Panc1 (cell line): ENCODE measurements around the gene SLC1A2.

Source experiments
- SIN3A ChIP-seq: IDR thresholded peaks from 2 replicates; pipeline ENCODE4 v1.6.1; 2012; ENCODE audit warnings: low read depth, mild to moderate bottlenecking, low read length, moderate library complexity, borderline replicate concordance; ENCODE audit not compliant: insufficient read depth
- TF ChIP-seq, protein P1 (sequence below), 2 experiments: IDR thresholded peaks; 2 replicates each; pipeline ENCODE4 v1.6.1; 2011 to 2012; ENCODE audit warnings: low read depth in 2 of 2, control low read depth in 1 of 2, low read length in 1 of 2, mild to moderate bottlenecking in 1 of 2, moderate library complexity in 1 of 2; ENCODE audit not compliant: insufficient read depth in 1 of 2
- TF ChIP-seq, protein P2 (sequence below): fragments of 450-650 bp; IDR thresholded peaks from 2 replicates; pipeline ENCODE4 v1.5.1; 2017; ENCODE audit warnings: mild to moderate bottlenecking

DNA sequence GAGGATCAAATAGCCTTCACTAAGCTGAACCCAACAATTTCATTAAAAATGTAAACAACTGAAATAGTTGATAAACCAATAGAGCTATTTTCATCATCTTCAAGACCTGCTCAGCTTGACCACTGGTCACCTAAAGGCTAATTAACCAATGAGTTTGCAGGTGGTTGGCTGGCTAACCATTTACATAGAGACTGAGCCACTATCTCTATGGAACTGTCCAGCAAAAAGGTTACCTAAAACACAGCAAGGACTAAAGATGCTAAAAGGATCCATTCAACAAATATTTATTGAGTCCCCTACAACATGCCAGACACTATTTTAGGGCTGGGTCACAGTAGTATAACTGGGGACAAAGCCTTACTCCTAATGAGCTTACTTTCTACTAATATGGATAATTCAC lies 156.6 kb downstream of the SLC1A2 start:
- TF ChIP-seq, protein P1, sequence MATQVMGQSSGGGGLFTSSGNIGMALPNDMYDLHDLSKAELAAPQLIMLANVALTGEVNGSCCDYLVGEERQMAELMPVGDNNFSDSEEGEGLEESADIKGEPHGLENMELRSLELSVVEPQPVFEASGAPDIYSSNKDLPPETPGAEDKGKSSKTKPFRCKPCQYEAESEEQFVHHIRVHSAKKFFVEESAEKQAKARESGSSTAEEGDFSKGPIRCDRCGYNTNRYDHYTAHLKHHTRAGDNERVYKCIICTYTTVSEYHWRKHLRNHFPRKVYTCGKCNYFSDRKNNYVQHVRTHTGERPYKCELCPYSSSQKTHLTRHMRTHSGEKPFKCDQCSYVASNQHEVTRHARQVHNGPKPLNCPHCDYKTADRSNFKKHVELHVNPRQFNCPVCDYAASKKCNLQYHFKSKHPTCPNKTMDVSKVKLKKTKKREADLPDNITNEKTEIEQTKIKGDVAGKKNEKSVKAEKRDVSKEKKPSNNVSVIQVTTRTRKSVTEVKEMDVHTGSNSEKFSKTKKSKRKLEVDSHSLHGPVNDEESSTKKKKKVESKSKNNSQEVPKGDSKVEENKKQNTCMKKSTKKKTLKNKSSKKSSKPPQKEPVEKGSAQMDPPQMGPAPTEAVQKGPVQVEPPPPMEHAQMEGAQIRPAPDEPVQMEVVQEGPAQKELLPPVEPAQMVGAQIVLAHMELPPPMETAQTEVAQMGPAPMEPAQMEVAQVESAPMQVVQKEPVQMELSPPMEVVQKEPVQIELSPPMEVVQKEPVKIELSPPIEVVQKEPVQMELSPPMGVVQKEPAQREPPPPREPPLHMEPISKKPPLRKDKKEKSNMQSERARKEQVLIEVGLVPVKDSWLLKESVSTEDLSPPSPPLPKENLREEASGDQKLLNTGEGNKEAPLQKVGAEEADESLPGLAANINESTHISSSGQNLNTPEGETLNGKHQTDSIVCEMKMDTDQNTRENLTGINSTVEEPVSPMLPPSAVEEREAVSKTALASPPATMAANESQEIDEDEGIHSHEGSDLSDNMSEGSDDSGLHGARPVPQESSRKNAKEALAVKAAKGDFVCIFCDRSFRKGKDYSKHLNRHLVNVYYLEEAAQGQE (IDR thresholded peaks at IDR 0.05; ENCODE audit: insufficient read depth in 1 of 2, low read depth in 2 of 2, low read length in 1 of 2) = peak in 1 of 2 experiments; percentile 68; a peak in 2 of 4 replicates
- TF ChIP-seq, protein P2, sequence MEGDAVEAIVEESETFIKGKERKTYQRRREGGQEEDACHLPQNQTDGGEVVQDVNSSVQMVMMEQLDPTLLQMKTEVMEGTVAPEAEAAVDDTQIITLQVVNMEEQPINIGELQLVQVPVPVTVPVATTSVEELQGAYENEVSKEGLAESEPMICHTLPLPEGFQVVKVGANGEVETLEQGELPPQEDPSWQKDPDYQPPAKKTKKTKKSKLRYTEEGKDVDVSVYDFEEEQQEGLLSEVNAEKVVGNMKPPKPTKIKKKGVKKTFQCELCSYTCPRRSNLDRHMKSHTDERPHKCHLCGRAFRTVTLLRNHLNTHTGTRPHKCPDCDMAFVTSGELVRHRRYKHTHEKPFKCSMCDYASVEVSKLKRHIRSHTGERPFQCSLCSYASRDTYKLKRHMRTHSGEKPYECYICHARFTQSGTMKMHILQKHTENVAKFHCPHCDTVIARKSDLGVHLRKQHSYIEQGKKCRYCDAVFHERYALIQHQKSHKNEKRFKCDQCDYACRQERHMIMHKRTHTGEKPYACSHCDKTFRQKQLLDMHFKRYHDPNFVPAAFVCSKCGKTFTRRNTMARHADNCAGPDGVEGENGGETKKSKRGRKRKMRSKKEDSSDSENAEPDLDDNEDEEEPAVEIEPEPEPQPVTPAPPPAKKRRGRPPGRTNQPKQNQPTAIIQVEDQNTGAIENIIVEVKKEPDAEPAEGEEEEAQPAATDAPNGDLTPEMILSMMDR = no peak
- TF ChIP-seq SIN3A = no peak
